Measurements from ENCODE around the gene AFMID. TPM values are rescaled to one million over a fixed set of nuclear protein-coding genes. Genes with fewer than 3 reads are reported as not detected.

Gene AFMID
- total and polyA plus RNA-seq, 9 of the 15 experiments (the other 6 are each of a cell fraction or from before 2014, with no cell fraction given), result 62.1 to 188 (median 74.4) TPM

DNA sequence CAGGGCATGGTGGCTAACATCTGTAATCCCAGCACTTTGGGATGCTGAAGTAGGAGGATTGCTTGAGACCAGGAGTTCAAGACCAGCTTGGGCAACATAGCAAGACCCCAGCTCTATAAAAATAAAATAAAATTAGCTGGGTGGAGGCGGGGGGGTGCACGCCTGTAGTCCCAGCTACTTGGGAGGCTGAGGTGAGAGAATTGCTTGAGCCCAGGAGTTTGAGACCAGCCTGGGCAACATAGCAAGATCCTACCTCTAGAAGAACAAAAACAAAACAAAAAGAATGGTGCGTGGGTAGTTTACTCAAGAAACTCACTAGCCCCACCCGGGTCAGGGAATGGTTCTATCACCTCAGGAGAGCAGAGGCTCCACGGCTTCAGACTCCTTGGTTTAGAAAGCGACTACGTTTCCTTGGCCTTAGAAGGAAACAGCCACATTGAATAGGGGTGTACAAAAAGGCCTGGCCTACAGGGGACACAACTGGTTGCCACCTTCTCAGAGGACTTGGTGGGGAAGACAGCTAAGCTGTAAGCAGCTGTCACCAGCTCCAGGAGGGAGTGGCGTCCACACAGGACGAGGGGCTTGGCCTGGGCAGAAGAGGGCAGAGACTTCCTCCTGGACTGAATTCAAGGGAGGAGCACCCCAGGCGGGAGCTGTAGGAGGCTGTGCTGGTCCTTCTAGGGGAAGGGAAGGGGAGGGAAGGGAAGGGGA, 1.0 kb upstream of the AFMID start (continued):
- TF ChIP-seq SIN3A (IDR thresholded peaks at IDR 0.05; ENCODE audit: borderline replicate concordance in 2 of 2, control insufficient read depth in 1 of 2, low read depth in 2 of 2, low read length in 2 of 2) (0 out of 4 replicates have a peak, but pooled peaks of 1 of the 2 experiments have one; percentile 5), DDX20 (tag; IDR thresholded peaks at IDR 0.05; ENCODE audit: low read depth) (no peak), RB1 (IDR thresholded peaks at IDR 0.05; ENCODE audit: low read depth) (peak; percentile 17; the same call in 1 of the 2 replicates), CHD1 (IDR thresholded peaks at IDR 0.05; ENCODE audit: low read length) (no peak)
- TF ChIP-seq, protein P1, sequence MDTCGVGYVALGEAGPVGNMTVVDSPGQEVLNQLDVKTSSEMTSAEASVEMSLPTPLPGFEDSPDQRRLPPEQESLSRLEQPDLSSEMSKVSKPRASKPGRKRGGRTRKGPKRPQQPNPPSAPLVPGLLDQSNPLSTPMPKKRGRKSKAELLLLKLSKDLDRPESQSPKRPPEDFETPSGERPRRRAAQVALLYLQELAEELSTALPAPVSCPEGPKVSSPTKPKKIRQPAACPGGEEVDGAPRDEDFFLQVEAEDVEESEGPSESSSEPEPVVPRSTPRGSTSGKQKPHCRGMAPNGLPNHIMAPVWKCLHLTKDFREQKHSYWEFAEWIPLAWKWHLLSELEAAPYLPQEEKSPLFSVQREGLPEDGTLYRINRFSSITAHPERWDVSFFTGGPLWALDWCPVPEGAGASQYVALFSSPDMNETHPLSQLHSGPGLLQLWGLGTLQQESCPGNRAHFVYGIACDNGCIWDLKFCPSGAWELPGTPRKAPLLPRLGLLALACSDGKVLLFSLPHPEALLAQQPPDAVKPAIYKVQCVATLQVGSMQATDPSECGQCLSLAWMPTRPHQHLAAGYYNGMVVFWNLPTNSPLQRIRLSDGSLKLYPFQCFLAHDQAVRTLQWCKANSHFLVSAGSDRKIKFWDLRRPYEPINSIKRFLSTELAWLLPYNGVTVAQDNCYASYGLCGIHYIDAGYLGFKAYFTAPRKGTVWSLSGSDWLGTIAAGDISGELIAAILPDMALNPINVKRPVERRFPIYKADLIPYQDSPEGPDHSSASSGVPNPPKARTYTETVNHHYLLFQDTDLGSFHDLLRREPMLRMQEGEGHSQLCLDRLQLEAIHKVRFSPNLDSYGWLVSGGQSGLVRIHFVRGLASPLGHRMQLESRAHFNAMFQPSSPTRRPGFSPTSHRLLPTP (IDR thresholded peaks at IDR 0.05; ENCODE audit: borderline replicate concordance, extremely low read depth, insufficient read length), result no peak

- Histone ChIP-seq H3K36me3 (ENCODE audit: control insufficient read depth, insufficient read depth, low read length) (peaks cover 71% of the 10 kb centered on the region; the same call in 2 of the 3 replicates), H3K79me2 (ENCODE audit: control insufficient read depth, insufficient read depth, low read length) (peaks cover 5% of the 10 kb centered on the region; the same call in 2 of the 3 replicates), H2AFZ (ENCODE audit: low read depth, low read length) (no peak overlapping the region), H3K4me2 (ENCODE audit: insufficient read depth, low read length) (no peak overlapping the region), H3K9me3 (replicated peaks; ENCODE audit: control insufficient read depth, insufficient read depth, low read depth, low read length) (no peaks in the 10 kb centered on the region), H3K9ac (ENCODE audit: insufficient read depth in 1 of 2, low read depth in 2 of 2, low read length in 2 of 2) (no peak overlapping the region; a peak in 1 of 4 replicates), H3K9me1 (ENCODE audit: control insufficient read depth, insufficient read depth, low read length) (no peaks in the 10 kb centered on the region), H3K4me3 (no peak overlapping the region), H4K20me1 (replicated peaks; ENCODE audit: control insufficient read depth, insufficient read depth, low read length) (no peaks in the 10 kb centered on the region), H3K27ac (ENCODE audit: extremely low read depth, low read depth, low read length) (no peak overlapping the region), H3K27me3 (ENCODE audit: control insufficient read depth in 2 of 2, insufficient read depth in 2 of 2, low read length in 2 of 2) (no peaks in the 10 kb centered on the region), H3K4me1 (replicated peaks in 1 of 2; ENCODE audit: control insufficient read depth in 2 of 2, insufficient read depth in 2 of 2, low read length in 2 of 2) (peaks cover 0 to 3% of the 10 kb centered on the region in 2 experiments; a peak in 2 of 5 replicates)
- ChIA-PET POLR2A (interaction anchor here (0.7 to 5.5 kb wide), 3 partner anchors 10 to 1592 kb away, joined by 3 to 29 read pairs (median 4); partner anchors contain the start of genes AFMID and TK1), CTCF (ENCODE audit: low intra/inter-chr PET ratio) (no interaction called here)
- ATAC-seq, result no peak
- FAIRE-seq, result no peak
- in situ Hi-C loops (cut with MboI), result no loop called here
- intact Hi-C loops (cut with micrococcal nuclease), result no loop called here
- WGBS (ENCODE audit: insufficient coverage, low coverage, missing lambda C conversion rate), result 85% methylated on average over 5 of the region's 5 CpGs
- TSS peak; percentile 17 for BruUV-seq (replicated peaks)
- DNase-seq (ENCODE audit: extremely low read depth in 1 of 4, low spot score in 3 of 4), result no peak
- TF ChIP-seq NCOA4 (IDR thresholded peaks at IDR 0.05; ENCODE audit: partially characterized antibody), result no peak
- TF ChIP-seq HDAC6 (IDR thresholded peaks at IDR 0.05; ENCODE audit: low read depth, low read length), result no peak
- TF ChIP-seq RBM15 (IDR thresholded peaks at IDR 0.05; ENCODE audit: insufficient read depth, low read length), result no peak
- no peak for TF ChIP-seq ELF2 (CRISPR knock-in tag; IDR thresholded peaks at IDR 0.05)
- TF ChIP-seq, protein P2, sequence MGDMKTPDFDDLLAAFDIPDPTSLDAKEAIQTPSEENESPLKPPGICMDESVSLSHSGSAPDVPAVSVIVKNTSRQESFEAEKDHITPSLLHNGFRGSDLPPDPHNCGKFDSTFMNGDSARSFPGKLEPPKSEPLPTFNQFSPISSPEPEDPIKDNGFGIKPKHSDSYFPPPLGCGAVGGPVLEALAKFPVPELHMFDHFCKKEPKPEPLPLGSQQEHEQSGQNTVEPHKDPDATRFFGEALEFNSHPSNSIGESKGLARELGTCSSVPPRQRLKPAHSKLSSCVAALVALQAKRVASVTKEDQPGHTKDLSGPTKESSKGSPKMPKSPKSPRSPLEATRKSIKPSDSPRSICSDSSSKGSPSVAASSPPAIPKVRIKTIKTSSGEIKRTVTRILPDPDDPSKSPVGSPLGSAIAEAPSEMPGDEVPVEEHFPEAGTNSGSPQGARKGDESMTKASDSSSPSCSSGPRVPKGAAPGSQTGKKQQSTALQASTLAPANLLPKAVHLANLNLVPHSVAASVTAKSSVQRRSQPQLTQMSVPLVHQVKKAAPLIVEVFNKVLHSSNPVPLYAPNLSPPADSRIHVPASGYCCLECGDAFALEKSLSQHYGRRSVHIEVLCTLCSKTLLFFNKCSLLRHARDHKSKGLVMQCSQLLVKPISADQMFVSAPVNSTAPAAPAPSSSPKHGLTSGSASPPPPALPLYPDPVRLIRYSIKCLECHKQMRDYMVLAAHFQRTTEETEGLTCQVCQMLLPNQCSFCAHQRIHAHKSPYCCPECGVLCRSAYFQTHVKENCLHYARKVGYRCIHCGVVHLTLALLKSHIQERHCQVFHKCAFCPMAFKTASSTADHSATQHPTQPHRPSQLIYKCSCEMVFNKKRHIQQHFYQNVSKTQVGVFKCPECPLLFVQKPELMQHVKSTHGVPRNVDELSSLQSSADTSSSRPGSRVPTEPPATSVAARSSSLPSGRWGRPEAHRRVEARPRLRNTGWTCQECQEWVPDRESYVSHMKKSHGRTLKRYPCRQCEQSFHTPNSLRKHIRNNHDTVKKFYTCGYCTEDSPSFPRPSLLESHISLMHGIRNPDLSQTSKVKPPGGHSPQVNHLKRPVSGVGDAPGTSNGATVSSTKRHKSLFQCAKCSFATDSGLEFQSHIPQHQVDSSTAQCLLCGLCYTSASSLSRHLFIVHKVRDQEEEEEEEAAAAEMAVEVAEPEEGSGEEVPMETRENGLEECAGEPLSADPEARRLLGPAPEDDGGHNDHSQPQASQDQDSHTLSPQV (IDR thresholded peaks at IDR 0.05), result no peak
These were observed 9.6 kb downstream of the AFMID start for GRCh38 chr17:78196716-78197115.
